NCI-H748 (cell line): ENCODE results near the gene RMRP.

Experiments used
- DNase-seq: peaks from one replicate; lab custom pipeline; 2025; ENCODE audit not compliant: unreplicated experiment; lab: John Stamatoyannopoulos, UW

The RMRP gene

GRCh38 chr9:35687306-35687705 is 29.5 kb upstream of the RMRP start:
- no peak for DNase-seq

DNA sequence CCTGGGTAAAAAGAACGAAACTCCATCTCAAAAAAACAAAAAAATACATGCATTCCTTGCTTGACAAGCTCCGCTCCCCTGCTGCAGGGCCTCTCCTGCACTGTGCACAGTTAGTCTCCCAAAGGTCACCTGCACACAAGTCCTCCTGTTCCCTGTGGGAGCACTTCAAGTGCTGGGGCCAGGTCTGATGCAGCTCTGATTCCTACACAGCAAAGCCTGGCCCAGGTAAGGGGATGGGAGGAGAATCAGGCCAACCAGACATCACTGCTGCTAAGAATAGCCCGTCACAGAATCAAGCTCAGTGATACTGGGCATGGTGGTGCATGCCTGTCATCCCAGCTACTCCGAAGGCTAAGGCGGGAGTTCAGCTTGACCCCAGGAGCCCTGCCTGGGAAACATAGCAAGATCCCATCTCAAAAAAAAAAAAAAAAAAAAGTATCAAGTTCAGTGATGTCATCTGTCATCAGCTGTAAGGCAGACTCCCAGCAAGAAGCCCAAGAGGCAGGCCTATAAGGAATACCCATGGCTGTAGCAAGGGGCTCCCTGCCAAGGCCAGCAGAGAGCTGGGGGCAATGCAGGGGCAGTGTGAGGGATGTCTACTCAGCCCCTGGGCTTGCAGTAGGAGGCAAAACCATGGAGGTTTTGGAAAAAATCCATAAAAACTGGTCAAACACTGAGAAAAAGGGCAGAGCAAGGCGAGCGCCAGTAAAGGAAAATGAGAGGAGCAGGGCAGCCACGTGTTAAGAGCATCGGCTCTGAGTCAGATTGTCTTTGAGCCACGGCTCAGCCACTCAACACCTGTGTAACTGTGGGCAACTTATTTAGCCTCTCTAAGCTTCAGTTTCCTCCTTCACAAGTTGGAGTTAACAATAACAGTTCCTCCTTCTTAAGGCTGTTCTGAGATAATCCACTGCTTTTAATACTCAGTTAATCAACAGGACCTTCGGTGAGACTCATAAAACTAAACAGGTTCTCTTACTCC is 28.7 kb upstream of the RMRP start:
- no peak for DNase-seq

DNA sequence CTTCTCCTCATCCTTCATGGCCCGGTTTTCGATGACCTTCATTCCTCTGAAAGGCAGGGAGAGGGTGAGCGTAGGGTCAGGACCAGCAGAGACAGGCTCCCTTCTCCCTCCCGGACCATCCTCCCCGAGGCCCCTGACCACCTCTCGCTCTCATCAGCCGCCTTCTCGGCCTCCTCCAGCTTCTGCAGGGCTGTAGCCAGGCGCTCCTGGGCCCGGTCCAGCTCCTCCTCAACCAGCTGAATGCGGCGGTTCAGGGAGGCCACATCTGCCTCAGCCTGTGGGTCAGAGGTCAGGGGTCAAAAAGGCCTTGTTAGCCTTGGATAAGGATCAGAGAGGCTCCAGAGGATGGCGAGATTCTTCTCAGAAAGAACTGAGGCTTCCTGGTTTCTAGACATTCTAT is 27.7 kb upstream of the RMRP start:
- DNase-seq, result no peak

DNA sequence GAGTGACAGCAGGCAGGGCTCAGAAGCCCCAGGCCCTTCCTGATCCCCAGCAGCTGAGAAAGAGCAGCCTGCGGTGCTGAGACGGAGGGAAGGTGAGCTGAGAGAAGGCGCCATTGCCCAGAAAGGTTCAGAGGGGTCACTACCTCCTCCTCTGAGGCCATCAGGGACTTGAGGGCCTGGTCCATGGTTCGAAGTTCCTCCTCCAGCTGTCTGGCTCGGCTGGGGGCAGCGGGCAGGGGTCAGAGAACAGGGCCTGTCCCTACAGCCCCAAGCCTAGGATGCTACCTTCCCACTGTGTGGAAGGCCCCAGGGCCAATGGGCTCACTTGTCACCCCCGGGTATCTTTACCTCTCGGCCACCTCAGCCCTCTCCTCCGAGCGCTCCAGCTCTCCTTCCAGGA is 27.1 kb upstream of the RMRP start:
- no peak for DNase-seq

DNA sequence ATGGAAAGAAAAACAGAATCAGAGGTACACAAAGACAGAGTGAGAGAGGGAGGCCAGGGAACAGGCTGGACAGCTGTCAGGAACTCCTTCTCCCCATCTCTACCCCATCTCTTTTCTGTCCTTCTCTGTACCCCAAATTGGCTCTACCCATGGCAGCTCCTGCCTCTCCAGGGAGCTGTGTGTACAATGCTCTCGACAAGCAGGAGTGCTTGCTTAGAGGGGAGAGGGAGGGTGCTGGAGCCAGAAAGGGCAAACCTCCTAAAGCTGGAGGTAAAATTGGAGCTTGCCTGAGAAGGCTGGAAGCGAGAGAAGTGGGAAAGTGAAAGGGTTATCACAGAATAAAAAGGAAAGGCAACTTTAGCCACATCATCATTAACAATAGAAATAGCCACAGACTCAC is 25.5 kb upstream of the RMRP start:
- DNase-seq, result no peak

GRCh38 chr9:35682520-35683315 is 24.9 kb upstream of the RMRP start:
- no peak for DNase-seq

DNA sequence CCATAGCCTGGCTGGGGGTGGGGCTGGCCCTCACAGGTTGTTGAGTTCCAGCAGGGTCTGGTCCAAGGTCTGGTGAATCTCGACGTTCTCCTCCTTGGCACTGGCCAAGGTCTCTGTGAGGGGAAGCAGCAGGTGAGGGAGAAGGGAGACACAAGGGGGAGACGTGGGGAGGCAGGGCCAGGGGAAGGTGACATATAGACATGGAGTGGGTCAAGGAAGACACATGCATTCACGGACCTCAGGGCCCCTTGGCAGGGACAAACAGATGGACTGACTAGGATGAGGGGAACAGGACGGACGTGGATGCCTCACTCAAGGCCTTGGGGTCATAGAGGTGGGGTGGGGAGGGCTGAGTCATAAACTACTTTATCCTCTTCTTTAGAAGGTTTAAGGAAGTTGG is 24.2 kb upstream of the RMRP start:
- DNase-seq, result no peak

- no peak for DNase-seq
These were observed 23.7 kb upstream of the RMRP start for GRCh38 chr9:35681341-35682002.

GRCh38 chr9:35680331-35681105 is 22.7 kb upstream of the RMRP start:
- DNase-seq, result no peak

- DNase-seq, result no peak
These were observed 22.0 kb upstream of the RMRP start for GRCh38 chr9:35679766-35680330.

DNA sequence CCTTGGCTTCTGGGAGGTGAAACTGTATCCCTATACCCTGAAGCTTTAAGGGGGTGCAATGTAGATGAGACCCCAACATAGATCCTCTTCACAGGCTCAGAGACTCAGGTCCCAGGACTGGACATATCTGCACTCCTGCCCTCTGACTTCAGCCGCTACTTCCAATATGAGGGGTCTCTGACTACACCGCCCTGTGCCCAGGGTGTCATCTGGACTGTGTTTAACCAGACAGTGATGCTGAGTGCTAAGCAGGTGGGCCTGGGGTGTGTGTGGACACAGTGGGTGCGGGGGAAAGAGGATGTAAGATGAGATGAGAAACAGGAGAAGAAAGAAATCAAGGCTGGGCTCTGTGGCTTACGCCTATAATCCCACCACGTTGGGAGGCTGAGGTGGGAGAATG is 21.3 kb upstream of the RMRP start:
- no peak for DNase-seq

GRCh38 chr9:35675732-35676392 is 18.0 kb upstream of the RMRP start:
- DNase-seq, result no peak

- DNase-seq, result no peak
These were observed 17.4 kb upstream of the RMRP start for GRCh38 chr9:35675204-35675603.

DNA sequence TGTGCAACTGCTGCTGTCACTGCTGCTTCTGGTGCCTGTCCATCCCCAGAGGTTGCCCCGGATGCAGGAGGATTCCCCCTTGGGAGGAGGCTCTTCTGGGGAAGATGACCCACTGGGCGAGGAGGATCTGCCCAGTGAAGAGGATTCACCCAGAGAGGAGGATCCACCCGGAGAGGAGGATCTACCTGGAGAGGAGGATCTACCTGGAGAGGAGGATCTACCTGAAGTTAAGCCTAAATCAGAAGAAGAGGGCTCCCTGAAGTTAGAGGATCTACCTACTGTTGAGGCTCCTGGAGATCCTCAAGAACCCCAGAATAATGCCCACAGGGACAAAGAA is 16.2 kb upstream of the RMRP start:
- no peak for DNase-seq

DNA sequence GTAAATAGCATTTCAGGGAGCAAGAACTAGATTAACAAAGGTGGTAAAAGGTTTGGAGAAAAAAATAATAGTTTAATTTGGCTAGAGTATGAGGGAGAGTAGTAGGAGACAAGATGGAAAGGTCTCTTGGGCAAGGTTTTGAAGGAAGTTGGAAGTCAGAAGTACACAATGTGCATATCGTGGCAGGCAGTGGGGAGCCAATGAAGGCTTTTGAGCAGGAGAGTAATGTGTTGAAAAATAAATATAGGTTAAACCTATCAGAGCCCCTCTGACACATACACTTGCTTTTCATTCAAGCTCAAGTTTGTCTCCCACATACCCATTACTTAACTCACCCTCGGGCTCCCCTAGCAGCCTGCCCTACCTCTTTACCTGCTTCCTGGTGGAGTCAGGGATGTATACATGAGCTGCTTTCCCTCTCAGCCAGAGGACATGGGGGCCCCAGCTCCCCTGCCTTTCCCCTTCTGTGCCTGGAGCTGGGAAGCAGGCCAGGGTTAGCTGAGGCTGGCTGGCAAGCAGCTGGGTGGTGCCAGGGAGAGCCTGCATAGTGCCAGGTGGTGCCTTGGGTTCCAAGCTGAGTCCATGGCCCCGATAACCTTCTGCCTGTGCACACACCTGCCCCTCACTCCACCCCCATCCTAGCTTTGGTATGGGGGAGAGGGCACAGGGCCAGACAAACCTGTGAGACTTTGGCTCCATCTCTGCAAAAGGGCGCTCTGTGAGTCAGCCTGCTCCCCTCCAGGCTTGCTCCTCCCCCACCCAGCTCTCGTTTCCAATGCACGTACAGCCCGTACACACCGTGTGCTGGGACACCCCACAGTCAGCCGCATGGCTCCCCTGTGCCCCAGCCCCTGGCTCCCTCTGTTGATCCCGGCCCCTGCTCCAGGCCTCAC is 15.6 kb upstream of the RMRP start, which contains the start of gene CA9:
Gene CA9 (plus strand): TSS at position 797 of the 893 bp plus-strand sequence. CDS start 32 bp downstream, at position 829.
- no peak for DNase-seq

GRCh38 chr9:35669331-35670145 is 11.7 kb upstream of the RMRP start:
- DNase-seq, result no peak

DNA sequence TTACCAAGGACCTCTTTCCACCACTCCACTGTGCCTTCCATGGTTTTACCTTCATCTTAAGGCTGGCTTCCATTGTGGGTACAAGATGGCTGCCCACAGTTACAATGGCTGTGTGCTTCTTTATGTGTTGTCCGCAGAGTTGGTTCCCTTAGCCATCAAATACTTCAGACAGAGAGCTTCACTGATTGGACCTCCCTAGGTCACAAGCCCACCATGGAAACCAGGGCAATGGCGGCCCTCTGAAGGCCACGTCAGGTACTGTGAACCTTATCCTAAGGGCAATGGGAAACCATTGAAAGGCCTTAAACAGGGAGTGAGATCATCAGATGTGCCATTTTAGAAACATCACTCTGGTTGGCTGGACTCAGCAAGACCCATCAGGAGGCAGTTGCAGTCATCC is 10.1 kb upstream of the RMRP start:
- no peak for DNase-seq

GRCh38 chr9:35666549-35666948 is 8.7 kb upstream of the RMRP start:
- DNase-seq, result no peak
